Right lobe of liver (tissue), 6 donors: Measurements from ENCODE around the gene SF1. TPM values are rescaled to one million over a fixed set of nuclear protein-coding genes. Genes with fewer than 3 reads are reported as not detected.

Source experiments
- ATAC-seq, 4 donors: fragments of 200-7000 bp; cut with Tn5 transposase; one replicate each; pipeline ENCODE4 v1.9.1; 2020; ENCODE audit warnings: mild to moderate bottlenecking in 4 of 4, moderate library complexity in 4 of 4
- DNase-seq, 3 donors: peaks; one replicate each; pipeline ENCODE4 v3.0.0-alpha.2; 2020
- H3K27ac ChIP-seq, 3 donors: fragments of 200-600 bp; one replicate each; pipeline ENCODE4 v1.8.0; 2022
- H3K27me3 ChIP-seq, 2 donors: fragments of 200-600 bp; one replicate each; pipeline ENCODE4 v1.8.0; 2022
- H3K36me3 ChIP-seq, 4 donors: fragments of 200-600 bp; sonication (generic) in 1 of 4; one replicate each; pipeline versions ENCODE4 v1.5.1 to v1.8.0; 2017 to 2022; ENCODE audit warnings: control low read depth in 1 of 4
- H3K4me1 ChIP-seq, 4 donors: fragments of 200-600 bp; sonication (generic) in 1 of 4; one replicate each; pipeline versions ENCODE4 v1.5.1 to v1.8.0; 2017 to 2022; ENCODE audit warnings: control low read depth in 1 of 4
- H3K4me3 ChIP-seq, 3 donors: fragments of 200-600 bp; one replicate each; pipeline ENCODE4 v1.8.0; 2022
- H3K9me3 ChIP-seq, 4 donors: fragments of 200-600 bp; sonication (generic) in 1 of 4; one replicate each; pipeline versions ENCODE4 v1.5.1 to v1.8.0; 2017 to 2022; ENCODE audit warnings: control low read depth in 1 of 4
- CTCF ChIP-seq, 4 donors: fragments of 200-600 bp in 3 of 4; fragments of 450-650 bp in 1 of 4; IDR thresholded peaks; one replicate each; pipeline versions ENCODE4 v1.5.1 to v1.8.0; 2016 to 2022; ENCODE audit warnings: antibody characterized with exemption in 4 of 4, mild to moderate bottlenecking in 2 of 4
- POLR2A ChIP-seq: fragments of 450-650 bp; IDR thresholded peaks from one replicate; pipeline ENCODE4 v1.6.1; 2017; ENCODE audit warnings: antibody characterized with exemption, mild to moderate bottlenecking
- WGBS: methylation state at CpG from one replicate; pipeline ENCODE4 v1.1.6; 2018; ENCODE audit warnings: low coverage, low lambda C conversion rate; ENCODE audit not compliant: insufficient coverage; ENCODE audit errors: missing lambda C conversion rate; 5-methylcytosine and 5-hydroxymethylcytosine counted together
- intact Hi-C, 2 donors: fragments of 100-400 bp; cut with DNase I; formaldehyde crosslinking; loops; one replicate each; pipeline versions ENCODE4 v1.11.2 to v1.14.1; 2022
- total RNA-seq, 6 experiments: library from RNA; depleted of rRNA in 2 of 6; stranded (reverse); fragments of >200 nt in 2 of 6; fragmentation: NEBNext Ultra II Directional in 3 of 6; extraction: Animal tissue kit (Norgen Biotek cat#: 25700) in 3 of 6; gene quantifications; one replicate each; pipeline versions ENCODE4 v1.1.0 to v1.2.4, GENCODE V29; 2016 to 2023
- donor health status: DM: no; HTN: yes; CAD: no.
- donor health status: DM: no; HTN: no; CAD: no.
- donor health status: DM: no; HTN: no; CAD: no.
- donor health status: DM: no; HTN: yes; CAD: no.
- donor health status: DM: no; HTN: yes; CAD: no.

The SF1 gene
- total RNA-seq, 6 experiments from 2014 or later: 92.7 to 164 (median 141) TPM

GRCh38 chr11:64813826-64814225 lies 35.5 kb upstream of the SF1 start:
- no peaks in the 10 kb centered on the region for H3K9me3 ChIP-seq
- intact Hi-C loops: no loop called here
- H3K36me3 ChIP-seq: no peaks in the 10 kb centered on the region
- no peak for TF ChIP-seq POLR2A
- no peak for TF ChIP-seq CTCF (IDR thresholded peaks at IDR 0.05)
- peaks cover 0 to 19% (median 0%) of the 10 kb centered on the region in 4 donors for H3K4me1 ChIP-seq
- no peak for DNase-seq
- 90% methylated on average over 5 of the region's 5 CpGs for WGBS
- H3K4me3 ChIP-seq: no peak overlapping the region
- no peaks in the 10 kb centered on the region for H3K27me3 ChIP-seq
- no peak for ATAC-seq
- H3K27ac ChIP-seq: no peak overlapping the region

GRCh38 chr11:64810891-64811272 lies 32.5 kb upstream of the SF1 start:
- H3K9me3 ChIP-seq: no peaks in the 10 kb centered on the region
- DNase-seq (no peak), ATAC-seq (peak; percentile 14 to 40 (median 31))
- H3K4me1 ChIP-seq: peaks cover 0 to 14% (median 0%) of the 10 kb centered on the region in 4 donors
- 42% methylated on average over 17 of the region's 17 CpGs for WGBS
- peak overlapping the region; percentile 77 to 87 (median 78) for H3K4me3 ChIP-seq
- intact Hi-C loops: no loop called here
- no peaks in the 10 kb centered on the region for H3K27me3 ChIP-seq
- peak overlapping the region; percentile 38 to 64 (median 44) for H3K27ac ChIP-seq
- no peak for TF ChIP-seq POLR2A
- no peaks in the 10 kb centered on the region for H3K36me3 ChIP-seq

GRCh38 chr11:64810271-64810890 lies 32.0 kb upstream of the SF1 start, which contains the start of gene MEN1:
TSS of gene MEN1 (minus strand) at chr11:64810551. CDS start at chr11:64810109, 442 bp downstream.
- peaks cover 0 to 10% (median 0%) of the 10 kb centered on the region in 4 donors for H3K4me1 ChIP-seq
- DNase-seq (peak; percentile 95 to 98 (median 97)), ATAC-seq (peak; percentile 96 to 98 (median 96))
- 0% methylated on average over 16 of the region's 46 CpGs for WGBS
- H3K4me3 ChIP-seq: peak within 1 kb of the TSS; percentile 77 to 87 (median 78)
- no peaks in the 10 kb centered on the region for H3K9me3 ChIP-seq
- intact Hi-C loops: no loop called here
- peak within 1 kb of the TSS; percentile 38 to 64 (median 44) for H3K27ac ChIP-seq
- H3K36me3 ChIP-seq: peaks cover 0 to 2% (median 0%) of the 10 kb centered on the region in 4 donors
- TF ChIP-seq POLR2A (peak; percentile 81), CTCF (IDR thresholded peaks at IDR 0.05) (no peak)
- no peaks in the 10 kb centered on the region for H3K27me3 ChIP-seq

GRCh38 chr11:64809781-64810241 lies 31.5 kb upstream of the SF1 start:
- intact Hi-C loops: no loop called here
- TF ChIP-seq POLR2A: no peak
- TF ChIP-seq CTCF (IDR thresholded peaks at IDR 0.05): no peak
- Histone ChIP-seq H3K27me3 (no peaks in the 10 kb centered on the region), H3K4me3 (peak overlapping the region; percentile 77 to 87 (median 78)), H3K9me3 (no peaks in the 10 kb centered on the region), H3K27ac (peak overlapping the region in 2 of 3 donors; percentile 38 to 64), H3K36me3 (peaks cover 0 to 8% (median under 1%) of the 10 kb centered on the region in 4 donors), H3K4me1 (peaks cover 0 to 7% (median 0%) of the 10 kb centered on the region in 4 donors)
- DNase-seq: peak in 1 of 3 donors; percentile 54
- ATAC-seq: peak; percentile 7 to 28 (median 16)
- 3% methylated on average over 17 of the region's 44 CpGs for WGBS

GRCh38 chr11:64805481-64805880 lies 27.1 kb upstream of the SF1 start:
- TF ChIP-seq POLR2A (no peak), CTCF (IDR thresholded peaks at IDR 0.05) (no peak)
- H3K4me1 ChIP-seq: peaks cover 0 to 17% (median 4%) of the 10 kb centered on the region in 4 donors
- H3K9me3 ChIP-seq: no peaks in the 10 kb centered on the region
- peaks cover 0 to 15% (median under 1%) of the 10 kb centered on the region in 4 donors for H3K36me3 ChIP-seq
- WGBS: 91% methylated on average over 7 of the region's 9 CpGs
- H3K27ac ChIP-seq: no peak overlapping the region
- peak in 1 of 3 donors; percentile 44 for DNase-seq
- no peaks in the 10 kb centered on the region for H3K27me3 ChIP-seq
- ATAC-seq: no peak
- H3K4me3 ChIP-seq: no peak overlapping the region
- intact Hi-C loops: no loop called here
